ENCODE measurements around the gene CDC20B.

The CDC20B gene

GRCh38 chr5:55066277-55066676 is 106.7 kb downstream of the CDC20B start:
- Histone ChIP-seq H3K27me3 (ENCODE audit: insufficient read depth, low read length, poor library complexity) (no peaks in the 10 kb centered on the region), H3K79me2 (ENCODE audit: insufficient read depth, low read length) (no peaks in the 10 kb centered on the region), H3K4me2 (ENCODE audit: insufficient read depth, low read length) (no peak overlapping the region), H3K9ac (ENCODE audit: low read depth, low read length) (no peak overlapping the region), H3K9me3 (ENCODE audit: insufficient read depth, low read length, severe bottlenecking) (no peaks in the 10 kb centered on the region), H3K27ac (ENCODE audit: low read length) (no peak overlapping the region), H4K20me1 (ENCODE audit: insufficient read depth, low read length) (no peaks in the 10 kb centered on the region), H2AFZ (ENCODE audit: low read depth, low read length) (no peak overlapping the region), H3K4me3 (ENCODE audit: low read depth in 1 of 2, low read length in 2 of 2) (no peak overlapping the region), H3K36me3 (ENCODE audit: insufficient read depth, low read length) (no peaks in the 10 kb centered on the region), H3K4me1 (ENCODE audit: insufficient read depth, low read length) (peaks cover 17% of the 10 kb centered on the region)
- ATAC-seq (ENCODE audit: insufficient read depth, low read depth) = no peak
- TF ChIP-seq, protein P1, sequence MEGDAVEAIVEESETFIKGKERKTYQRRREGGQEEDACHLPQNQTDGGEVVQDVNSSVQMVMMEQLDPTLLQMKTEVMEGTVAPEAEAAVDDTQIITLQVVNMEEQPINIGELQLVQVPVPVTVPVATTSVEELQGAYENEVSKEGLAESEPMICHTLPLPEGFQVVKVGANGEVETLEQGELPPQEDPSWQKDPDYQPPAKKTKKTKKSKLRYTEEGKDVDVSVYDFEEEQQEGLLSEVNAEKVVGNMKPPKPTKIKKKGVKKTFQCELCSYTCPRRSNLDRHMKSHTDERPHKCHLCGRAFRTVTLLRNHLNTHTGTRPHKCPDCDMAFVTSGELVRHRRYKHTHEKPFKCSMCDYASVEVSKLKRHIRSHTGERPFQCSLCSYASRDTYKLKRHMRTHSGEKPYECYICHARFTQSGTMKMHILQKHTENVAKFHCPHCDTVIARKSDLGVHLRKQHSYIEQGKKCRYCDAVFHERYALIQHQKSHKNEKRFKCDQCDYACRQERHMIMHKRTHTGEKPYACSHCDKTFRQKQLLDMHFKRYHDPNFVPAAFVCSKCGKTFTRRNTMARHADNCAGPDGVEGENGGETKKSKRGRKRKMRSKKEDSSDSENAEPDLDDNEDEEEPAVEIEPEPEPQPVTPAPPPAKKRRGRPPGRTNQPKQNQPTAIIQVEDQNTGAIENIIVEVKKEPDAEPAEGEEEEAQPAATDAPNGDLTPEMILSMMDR (IDR thresholded peaks at IDR 0.05; ENCODE audit: borderline replicate concordance, extremely low read depth, low read length, poor library complexity, severe bottlenecking) = no peak
- TF ChIP-seq EZH2 (IDR thresholded peaks at IDR 0.05; ENCODE audit: borderline replicate concordance, low read depth, low read length, severe bottlenecking) = no peak
- DNase-seq = no peak

GRCh38 chr5:55064523-55064922 is 108.5 kb downstream of the CDC20B start:
- H3K4me1 ChIP-seq (ENCODE audit: insufficient read depth, low read length) = peaks cover 16% of the 10 kb centered on the region
- TF ChIP-seq EZH2 (IDR thresholded peaks at IDR 0.05; ENCODE audit: borderline replicate concordance, low read depth, low read length, severe bottlenecking) = no peak
- TF ChIP-seq, protein P1 (IDR thresholded peaks at IDR 0.05; ENCODE audit: borderline replicate concordance, extremely low read depth, low read length, poor library complexity, severe bottlenecking) = no peak

GRCh38 chr5:55063899-55064298 is 109.1 kb downstream of the CDC20B start:
- H4K20me1 ChIP-seq (ENCODE audit: insufficient read depth, low read length) = no peaks in the 10 kb centered on the region
- no peak overlapping the region for H3K27ac ChIP-seq (ENCODE audit: low read length)
- DNase-seq = no peak
- no peak for ATAC-seq (ENCODE audit: insufficient read depth, low read depth)
- peaks cover 16% of the 10 kb centered on the region for H3K4me1 ChIP-seq (ENCODE audit: insufficient read depth, low read length)
- H3K36me3 ChIP-seq (ENCODE audit: insufficient read depth, low read length) = no peaks in the 10 kb centered on the region
- TF ChIP-seq, protein P1 (IDR thresholded peaks at IDR 0.05; ENCODE audit: borderline replicate concordance, extremely low read depth, low read length, poor library complexity, severe bottlenecking) = no peak
- TF ChIP-seq EZH2 (IDR thresholded peaks at IDR 0.05; ENCODE audit: borderline replicate concordance, low read depth, low read length, severe bottlenecking) = no peak
- H3K9me3 ChIP-seq (ENCODE audit: insufficient read depth, low read length, severe bottlenecking) = no peaks in the 10 kb centered on the region
- H2AFZ ChIP-seq (ENCODE audit: low read depth, low read length) = no peak overlapping the region
- no peaks in the 10 kb centered on the region for H3K27me3 ChIP-seq (ENCODE audit: insufficient read depth, low read length, poor library complexity)
- no peak overlapping the region for H3K4me3 ChIP-seq (ENCODE audit: low read depth in 1 of 2, low read length in 2 of 2)
- H3K79me2 ChIP-seq (ENCODE audit: insufficient read depth, low read length) = no peaks in the 10 kb centered on the region
- no peak overlapping the region for H3K9ac ChIP-seq (ENCODE audit: low read depth, low read length)
- no peak overlapping the region for H3K4me2 ChIP-seq (ENCODE audit: insufficient read depth, low read length)

More at GRCh38 chr5:55064523-55064922, 108.5 kb downstream of the CDC20B start:
- H3K4me2 ChIP-seq (ENCODE audit: insufficient read depth, low read length) = no peak overlapping the region
- H3K27ac ChIP-seq (ENCODE audit: low read length) = no peak overlapping the region
- H3K27me3 ChIP-seq (ENCODE audit: insufficient read depth, low read length, poor library complexity) = no peaks in the 10 kb centered on the region
- ATAC-seq (ENCODE audit: insufficient read depth, low read depth) (no peak), DNase-seq (no peak)
- H3K36me3 ChIP-seq (ENCODE audit: insufficient read depth, low read length) = no peaks in the 10 kb centered on the region
- no peaks in the 10 kb centered on the region for H3K9me3 ChIP-seq (ENCODE audit: insufficient read depth, low read length, severe bottlenecking)
- no peak overlapping the region for H3K9ac ChIP-seq (ENCODE audit: low read depth, low read length)
- no peak overlapping the region for H2AFZ ChIP-seq (ENCODE audit: low read depth, low read length)
- no peaks in the 10 kb centered on the region for H3K79me2 ChIP-seq (ENCODE audit: insufficient read depth, low read length)
- no peak overlapping the region for H3K4me3 ChIP-seq (ENCODE audit: low read depth in 1 of 2, low read length in 2 of 2)
- H4K20me1 ChIP-seq (ENCODE audit: insufficient read depth, low read length) = no peaks in the 10 kb centered on the region

Measured in DND-41 (cell line).